Breast epithelium (tissue), 4 donors: ENCODE measurements around the gene FZD4. TPM values are rescaled to one million over a fixed set of nuclear protein-coding genes. Genes with fewer than 3 reads are reported as not detected.

Experiments
- DNase-seq, 2 donors: peaks; one replicate each; pipeline ENCODE4 v3.0.0-alpha.2; 2019; ENCODE audit warnings: low spot score in 2 of 2
- H3K27ac ChIP-seq, 2 donors: fragments of 200-600 bp; sonication (generic) in 1 of 2; one replicate each; pipeline ENCODE4 v1.5.1; 2016 to 2019; ENCODE audit warnings: mild to moderate bottlenecking in 1 of 2
- H3K27me3 ChIP-seq, 2 donors: fragments of 200-600 bp; sonication (generic) in 1 of 2; one replicate each; pipeline versions ENCODE4 v1.5.1 to v1.6.0; 2017 to 2019; ENCODE audit warnings: control low read depth in 1 of 2, mild to moderate bottlenecking in 1 of 2
- H3K36me3 ChIP-seq: fragments of 200-600 bp; one replicate; pipeline ENCODE4 v1.5.1; 2019
- H3K4me1 ChIP-seq, 2 donors: fragments of 200-600 bp; sonication (generic); one replicate each; pipeline ENCODE4 v1.5.1; 2016 to 2019; ENCODE audit warnings: control low read depth in 1 of 2
- H3K4me3 ChIP-seq, 3 donors: fragments of 200-600 bp; sonication (generic); 1 replicate in 2 of 3; 2 replicates in 1 of 3; pipeline ENCODE4 v1.5.1; 2016 to 2019; ENCODE audit warnings: mild to moderate bottlenecking in 3 of 3, moderate library complexity in 2 of 3
- H3K9me3 ChIP-seq, 2 donors: fragments of 200-600 bp; sonication (generic) in 1 of 2; one replicate each; pipeline ENCODE4 v1.5.1; 2016 to 2019; ENCODE audit warnings: control low read depth in 1 of 2
- POLR2A ChIP-seq: fragments of 450-650 bp; IDR thresholded peaks from one replicate; pipeline ENCODE4 v1.6.1; 2016; ENCODE audit warnings: antibody characterized with exemption, mild to moderate bottlenecking, moderate library complexity
- POLR2AphosphoS5 ChIP-seq, 3 donors: sonication (generic); formaldehyde crosslinking; IDR thresholded peaks; one replicate each; pipeline ENCODE4 v1.6.1; 2017; ENCODE audit warnings: antibody characterized with exemption in 3 of 3
- intact Hi-C: fragments of 100-400 bp; cut with DNase I; formaldehyde crosslinking; loops from one replicate; pipeline ENCODE4 v1.15.1; 2023; ENCODE audit warnings: low total_unique reads
- total RNA-seq, 3 donors: library from RNA; depleted of rRNA; stranded (reverse); fragments of >200 nt; gene quantifications; one replicate each; pipeline ENCODE4 v1.1.0, GENCODE V29; 2016
- TF ChIP-seq, protein P1 (sequence below), 3 donors: fragments of 450-650 bp; IDR thresholded peaks; one replicate each; pipeline ENCODE4 v1.5.1; 2016 to 2017; ENCODE audit warnings: antibody characterized with exemption in 3 of 3, mild to moderate bottlenecking in 3 of 3, moderate library complexity in 3 of 3

Gene FZD4
- total RNA-seq, 3 donors from 2014 or later = 44.5 to 408 (median 72.8) TPM

DNA sequence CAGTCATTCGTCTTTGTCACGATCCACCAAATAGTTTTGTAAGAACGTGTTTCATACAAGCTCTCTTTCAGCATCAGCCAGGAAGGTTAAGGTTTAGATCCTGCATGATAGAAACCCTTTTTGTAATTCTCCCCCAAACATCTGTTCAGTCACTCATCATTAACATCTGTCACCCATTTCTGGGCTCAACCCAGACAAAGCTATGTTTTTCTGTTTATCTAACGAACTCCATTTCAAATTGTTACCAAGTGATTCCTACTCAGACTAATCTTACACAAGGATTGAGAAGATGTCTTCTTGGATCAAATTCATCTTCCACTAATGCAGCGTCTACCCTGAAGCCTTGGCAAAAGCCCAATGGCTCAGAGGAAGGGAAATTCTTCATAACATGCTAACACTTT, 58.8 kb downstream of the FZD4 start:
- H3K36me3 ChIP-seq = no peaks in the 10 kb centered on the region
- no peaks in the 10 kb centered on the region for H3K9me3 ChIP-seq
- H3K4me3 ChIP-seq = no peak overlapping the region
- TF ChIP-seq, protein P1, sequence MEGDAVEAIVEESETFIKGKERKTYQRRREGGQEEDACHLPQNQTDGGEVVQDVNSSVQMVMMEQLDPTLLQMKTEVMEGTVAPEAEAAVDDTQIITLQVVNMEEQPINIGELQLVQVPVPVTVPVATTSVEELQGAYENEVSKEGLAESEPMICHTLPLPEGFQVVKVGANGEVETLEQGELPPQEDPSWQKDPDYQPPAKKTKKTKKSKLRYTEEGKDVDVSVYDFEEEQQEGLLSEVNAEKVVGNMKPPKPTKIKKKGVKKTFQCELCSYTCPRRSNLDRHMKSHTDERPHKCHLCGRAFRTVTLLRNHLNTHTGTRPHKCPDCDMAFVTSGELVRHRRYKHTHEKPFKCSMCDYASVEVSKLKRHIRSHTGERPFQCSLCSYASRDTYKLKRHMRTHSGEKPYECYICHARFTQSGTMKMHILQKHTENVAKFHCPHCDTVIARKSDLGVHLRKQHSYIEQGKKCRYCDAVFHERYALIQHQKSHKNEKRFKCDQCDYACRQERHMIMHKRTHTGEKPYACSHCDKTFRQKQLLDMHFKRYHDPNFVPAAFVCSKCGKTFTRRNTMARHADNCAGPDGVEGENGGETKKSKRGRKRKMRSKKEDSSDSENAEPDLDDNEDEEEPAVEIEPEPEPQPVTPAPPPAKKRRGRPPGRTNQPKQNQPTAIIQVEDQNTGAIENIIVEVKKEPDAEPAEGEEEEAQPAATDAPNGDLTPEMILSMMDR (IDR thresholded peaks at IDR 0.05) = no peak
- no peak for TF ChIP-seq POLR2AphosphoS5 (IDR thresholded peaks at IDR 0.05)
- no peak for TF ChIP-seq POLR2A
- DNase-seq = no peak
- H3K27ac ChIP-seq = no peak overlapping the region
- intact Hi-C loops = no loop called here
- no peaks in the 10 kb centered on the region for H3K4me1 ChIP-seq
- H3K27me3 ChIP-seq = no peaks in the 10 kb centered on the region

Other genes starting within 250 kb of the FZD4 start
- 10 to 100 TPM; 25.2 to 53.7 (median 33.0) TPM for gene PRSS23, start 154.9 kb downstream of the FZD4 start, total RNA-seq
- gene TMEM135, start 82.5 kb upstream of the FZD4 start, total RNA-seq = 10 to 100 TPM; 38.3 to 46.8 (median 43.2) TPM